ENCODE data around the gene SERPINA4.

Gene SERPINA4

GRCh38 chr14:94542811-94543440, 18.3 kb upstream of the SERPINA4 start:
- DNase-seq (ENCODE audit: low spot score), result no peak

DNA sequence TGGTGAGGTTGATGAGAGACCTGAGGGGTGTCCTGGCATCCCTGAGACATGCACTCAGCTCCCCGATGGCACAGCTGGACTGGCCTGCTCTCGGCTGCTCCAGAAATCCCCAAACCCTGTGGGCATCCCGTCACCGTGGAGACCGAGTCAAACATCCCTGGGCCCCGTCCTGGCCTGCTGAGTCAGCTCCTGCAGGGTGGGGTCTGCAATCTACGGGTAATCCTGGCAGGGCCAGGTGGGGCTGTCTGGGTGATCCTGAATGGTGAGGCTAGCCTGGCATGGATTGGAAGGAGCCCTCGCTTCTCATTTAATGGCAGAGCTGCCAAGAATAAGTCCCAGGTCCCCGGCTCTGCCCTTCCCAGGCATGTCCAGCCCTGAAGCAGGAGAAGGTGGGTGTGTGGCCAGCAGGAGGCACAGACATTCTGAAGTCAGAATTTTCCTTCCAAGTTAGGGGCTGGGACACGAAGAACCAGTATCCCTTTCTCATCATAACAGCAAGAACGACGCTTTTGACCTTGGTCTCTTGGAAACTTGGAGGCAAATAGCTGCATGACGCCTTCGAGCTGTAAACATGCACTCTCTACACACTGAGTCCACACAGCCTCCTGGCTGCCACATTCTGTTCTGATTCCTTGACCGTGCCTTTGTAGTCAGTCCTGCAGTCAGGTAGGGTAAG, 17.7 kb upstream of the SERPINA4 start:
- no peak for DNase-seq (ENCODE audit: low spot score)

DNA sequence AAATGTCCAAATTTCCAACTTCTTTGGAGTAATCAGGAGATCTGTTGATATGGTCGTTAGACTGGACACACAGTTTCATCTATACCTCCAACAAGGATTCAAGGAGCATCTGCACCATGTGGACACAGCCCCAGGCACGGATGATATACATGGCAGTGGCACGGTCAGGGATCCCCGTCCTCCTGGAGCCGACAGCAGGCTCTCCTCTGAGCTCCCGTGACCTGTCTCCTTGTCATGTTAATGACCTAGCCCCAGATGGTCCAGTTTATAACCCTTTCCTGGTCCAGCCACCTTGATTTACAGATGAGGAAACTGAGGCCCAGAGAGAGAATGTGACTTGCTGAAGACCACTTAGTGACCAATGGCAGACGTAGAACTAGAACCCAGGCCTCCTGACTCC, 16.5 kb upstream of the SERPINA4 start:
- no peak for DNase-seq (ENCODE audit: low spot score)

DNA sequence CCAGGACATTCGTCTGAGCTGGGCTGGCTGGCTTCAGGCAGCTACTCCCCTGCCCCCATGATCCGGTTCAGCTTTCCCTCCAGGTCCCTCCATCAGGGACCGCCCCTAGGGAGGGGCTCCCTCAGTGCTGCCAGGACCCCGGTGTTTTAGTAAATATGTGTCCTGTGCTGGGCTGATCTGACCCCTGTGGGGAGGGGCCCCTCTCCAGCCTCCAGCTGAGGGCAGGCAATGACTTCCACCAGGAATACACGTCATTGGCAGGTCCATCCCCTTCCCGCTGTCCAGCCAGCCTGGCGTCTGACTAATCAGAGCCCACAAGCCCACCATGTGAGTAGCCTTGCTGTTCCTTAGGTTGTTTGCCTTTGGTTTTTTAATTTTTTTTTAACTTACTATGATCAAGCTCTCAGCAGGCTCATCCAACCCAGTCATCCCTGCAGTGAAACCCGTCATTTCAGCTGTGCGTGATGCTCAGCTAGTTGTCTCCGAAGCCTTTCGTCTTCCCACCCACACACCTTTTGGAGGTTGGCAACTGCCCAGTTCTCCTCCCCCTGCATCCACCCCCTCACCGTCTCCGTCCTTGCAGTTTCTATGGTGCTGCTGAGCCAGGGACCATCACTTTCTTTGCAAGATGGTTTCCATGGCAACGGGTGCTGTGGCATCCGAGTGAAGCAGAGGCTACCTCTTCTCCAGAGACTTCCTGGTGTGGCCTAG, 16.0 kb upstream of the SERPINA4 start:
- no peak for DNase-seq (ENCODE audit: low spot score)

DNA sequence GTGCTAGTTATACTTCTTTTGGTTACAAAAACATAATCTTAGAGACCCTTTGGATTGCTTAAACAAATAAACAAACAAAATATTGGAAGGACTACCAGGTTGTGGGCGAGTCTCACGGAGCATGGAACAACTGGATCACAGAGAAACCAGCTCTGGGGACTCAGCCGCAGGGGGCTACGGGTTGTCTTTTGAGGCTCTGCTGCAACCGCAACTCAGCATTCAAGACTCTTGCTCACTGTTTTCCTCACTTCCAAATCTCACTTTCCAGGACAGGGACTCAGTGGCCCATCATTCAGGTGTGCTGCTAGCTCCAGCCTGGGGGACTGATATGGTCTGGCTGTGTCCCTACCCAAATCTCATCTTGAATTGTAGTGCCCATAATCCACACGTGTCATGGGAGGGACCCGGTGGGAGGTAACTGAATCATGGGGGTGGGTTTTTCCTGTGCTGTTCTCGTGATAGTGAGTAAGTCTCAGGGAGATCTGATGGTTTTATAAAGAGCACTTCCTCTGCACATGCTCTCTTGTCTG, 14.0 kb upstream of the SERPINA4 start:
- DNase-seq (ENCODE audit: low spot score), result no peak

DNA sequence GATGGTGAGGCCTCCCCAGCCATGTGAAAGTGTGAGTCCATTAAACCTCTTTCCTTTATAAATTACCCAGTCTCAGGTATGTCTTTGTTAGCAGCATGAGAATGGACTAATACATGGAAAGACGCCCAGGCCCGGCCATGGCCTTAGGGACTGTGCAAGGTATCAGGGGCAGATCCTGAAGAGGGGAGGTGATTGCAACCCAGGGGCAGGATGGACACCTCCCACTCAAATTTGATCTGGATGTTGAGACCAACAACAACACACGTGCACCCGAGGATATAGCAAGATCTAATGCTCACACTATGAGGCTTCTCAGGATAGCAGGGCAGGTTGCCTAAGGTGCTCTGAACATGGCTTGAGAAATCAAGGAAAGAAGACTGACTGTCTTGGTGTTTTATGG, 13.5 kb upstream of the SERPINA4 start:
- no peak for DNase-seq (ENCODE audit: low spot score)

GRCh38 chr14:94548131-94548998, 12.9 kb upstream of the SERPINA4 start:
- DNase-seq (ENCODE audit: low spot score), result no peak

DNA sequence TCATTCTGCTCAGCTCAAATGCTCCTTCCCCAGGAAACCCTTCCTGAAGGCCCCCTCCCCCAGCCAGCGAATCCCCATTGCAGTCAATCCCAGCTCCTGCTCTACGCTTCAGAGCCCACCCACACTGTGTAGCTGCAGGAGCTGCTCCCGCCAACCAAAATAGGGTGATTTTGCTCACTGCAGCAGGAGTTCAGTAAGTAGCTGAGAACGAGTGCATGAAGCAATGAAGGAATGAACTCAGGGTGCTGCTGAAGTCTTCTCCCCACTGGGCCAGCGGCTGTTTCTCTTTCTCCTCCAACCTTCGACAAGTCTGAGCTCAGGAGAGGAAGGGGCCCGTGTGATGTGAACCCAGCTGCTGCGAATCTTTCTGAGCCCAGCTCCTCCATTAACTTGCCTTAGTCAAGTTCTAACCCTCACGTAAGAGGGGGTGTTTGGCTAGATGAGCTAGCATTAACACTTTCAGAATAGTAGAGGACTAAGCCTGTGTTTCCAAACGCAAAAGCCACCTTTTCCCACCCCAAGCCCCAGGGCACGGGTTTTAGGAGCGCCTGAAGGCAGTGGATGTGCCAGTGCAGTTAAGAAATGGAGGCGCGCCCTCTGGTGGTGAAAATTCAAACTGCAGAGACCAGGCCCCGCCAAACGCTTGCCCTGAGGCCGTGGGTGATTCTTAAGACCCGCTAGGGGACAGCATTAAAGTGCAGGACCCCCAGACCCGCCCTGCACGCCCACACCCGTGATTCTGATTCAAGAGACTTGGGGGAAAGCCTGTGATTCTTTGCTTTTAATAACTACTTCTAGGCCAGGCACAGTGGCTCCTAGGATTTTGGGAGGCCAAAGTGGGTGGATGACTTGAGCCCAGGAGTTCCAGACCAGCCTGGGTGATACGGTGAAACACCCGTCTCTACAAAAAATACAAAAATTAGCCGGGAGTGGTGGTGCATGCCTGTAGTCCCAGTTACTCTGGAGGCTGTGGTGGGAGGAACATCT, 11.9 kb upstream of the SERPINA4 start:
- DNase-seq (ENCODE audit: low spot score), result peak; percentile 55

GRCh38 chr14:94550041-94550440, 11.2 kb upstream of the SERPINA4 start:
- DNase-seq (ENCODE audit: low spot score), result no peak

DNA sequence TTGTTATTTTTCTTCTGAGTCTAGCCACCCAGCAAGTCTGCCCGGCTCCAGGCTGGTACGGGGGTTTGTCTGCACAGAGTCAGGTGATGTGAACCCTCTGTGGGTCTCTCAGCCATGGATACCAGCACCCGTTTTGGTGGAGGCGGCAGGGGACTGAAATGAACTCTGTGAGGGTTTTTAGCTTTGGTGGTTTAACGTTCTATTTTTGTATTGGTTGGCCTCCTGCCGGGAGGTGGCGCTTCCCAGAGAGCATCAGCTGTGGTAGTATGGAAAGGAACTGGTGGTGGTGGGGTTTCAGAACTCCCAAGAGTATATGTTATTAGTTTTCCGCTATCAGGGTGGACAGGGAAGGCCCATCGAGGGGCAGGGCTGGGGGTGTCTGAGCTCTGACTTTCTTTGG, 5.3 kb upstream of the SERPINA4 start:
- no peak for DNase-seq (ENCODE audit: low spot score)

DNA sequence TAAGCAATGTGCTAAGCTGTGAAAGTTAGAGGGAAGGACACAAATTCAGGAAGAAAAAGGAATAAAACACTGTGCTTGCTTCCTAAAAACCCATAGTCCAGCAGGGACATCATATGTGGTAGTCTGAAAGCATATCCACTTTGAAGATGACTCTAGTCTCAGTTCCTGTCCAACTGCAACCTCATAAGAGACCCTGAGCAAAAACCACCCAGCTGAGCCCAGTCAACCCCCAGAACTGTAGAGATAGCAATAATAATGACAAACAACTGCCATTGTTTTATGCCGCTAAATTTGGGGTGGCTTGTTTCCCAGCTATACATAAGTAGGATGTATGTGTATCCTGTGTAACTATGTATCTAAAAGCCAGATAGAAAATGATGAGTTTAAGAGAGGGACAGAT, 3.9 kb upstream of the SERPINA4 start:
- no peak for DNase-seq (ENCODE audit: low spot score)

GRCh38 chr14:94558842-94559241, 2.4 kb upstream of the SERPINA4 start:
- DNase-seq (ENCODE audit: low spot score), result no peak

DNA sequence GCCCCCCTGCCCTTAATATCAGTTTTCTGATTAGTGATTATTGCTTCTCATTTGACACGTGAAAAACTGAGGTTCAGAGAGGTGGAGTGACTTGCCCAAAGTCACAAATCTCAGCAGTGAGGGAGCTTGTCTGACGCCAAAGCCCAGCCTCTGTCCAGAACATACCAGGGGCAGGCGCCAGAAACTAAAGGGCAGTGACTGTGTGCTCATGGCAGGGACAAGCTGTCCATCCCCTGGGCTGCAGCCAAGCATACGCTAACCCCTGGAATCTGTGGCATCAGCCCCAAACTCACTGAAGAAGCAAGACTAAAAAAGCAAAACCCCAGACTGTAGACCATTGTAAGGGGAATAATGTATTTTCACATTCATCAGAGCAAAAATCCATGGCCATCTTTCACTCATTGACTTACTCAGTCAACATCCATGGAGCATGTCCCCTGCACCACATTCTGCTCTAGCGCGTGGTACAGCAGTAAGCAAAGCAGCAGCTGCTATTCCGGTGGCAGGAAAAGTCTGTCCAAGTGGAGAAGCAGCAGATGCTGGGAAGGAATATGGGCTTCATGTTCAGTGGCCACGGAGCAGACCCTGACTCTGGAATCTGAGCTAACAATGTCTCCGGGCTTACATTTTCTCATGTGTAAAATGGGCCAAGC, 1.5 kb upstream of the SERPINA4 start:
- DNase-seq (ENCODE audit: low spot score), result no peak

- DNase-seq (ENCODE audit: low spot score), result no peak
Observed at GRCh38 chr14:94560291-94560665, 964 bp upstream of the SERPINA4 start.

DNA sequence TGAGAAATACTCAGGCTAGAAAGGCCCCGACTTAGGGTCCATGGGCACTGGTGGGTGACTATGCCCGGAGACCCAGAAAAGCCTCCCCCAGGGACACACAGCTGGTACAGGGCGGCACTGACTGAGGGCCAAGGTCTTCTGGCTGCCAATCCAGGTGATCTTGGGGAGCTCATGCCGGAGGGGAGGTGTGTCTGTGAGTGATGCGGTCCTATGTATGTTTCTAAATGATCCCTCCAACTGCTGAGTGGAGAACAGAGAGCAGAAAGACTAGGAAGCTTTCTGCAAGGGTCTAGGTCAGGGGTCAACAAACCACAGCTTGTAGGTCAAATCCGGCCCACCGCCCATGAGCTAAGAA, 391 bp downstream of the SERPINA4 start:
- DNase-seq (ENCODE audit: low spot score), result no peak

- DNase-seq (ENCODE audit: low spot score), result no peak
Observed at GRCh38 chr14:94562022-94562421, 780 bp downstream of the SERPINA4 start.

GRCh38 chr14:94562941-94563883, 2.0 kb downstream of the SERPINA4 start:
- no peak for DNase-seq (ENCODE audit: low spot score)

DNA sequence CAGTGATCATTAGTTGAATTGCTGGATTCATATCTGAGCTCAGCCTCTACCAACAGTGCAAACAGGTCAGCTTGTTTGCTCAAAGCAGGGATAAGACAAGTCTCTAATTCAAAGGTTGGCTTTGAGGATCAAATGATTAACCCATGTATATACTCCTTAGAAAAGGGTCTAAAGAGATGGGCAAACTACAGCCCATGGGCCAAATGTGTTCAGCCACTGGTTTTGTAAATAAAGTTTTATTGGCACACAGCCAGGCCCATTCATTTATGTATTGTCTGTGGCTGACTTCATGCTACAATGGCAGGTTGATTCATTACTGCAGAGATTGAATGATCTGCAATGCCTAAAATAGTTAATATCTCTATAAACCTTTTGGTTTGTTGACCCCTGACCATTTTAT, 3.1 kb downstream of the SERPINA4 start:
- no peak for DNase-seq (ENCODE audit: low spot score)

GRCh38 chr14:94568186-94568585, 6.9 kb downstream of the SERPINA4 start:
- DNase-seq (ENCODE audit: low spot score), result no peak

Data from AG08396 (cell line).